Measurements from ENCODE around the gene ERAS.
"Not testable (repeated sequence)": the region's sequence is repeated elsewhere in the genome, so short reads cannot be mapped to it uniquely, and the experiment has no call there.

Gene ERAS

DNA sequence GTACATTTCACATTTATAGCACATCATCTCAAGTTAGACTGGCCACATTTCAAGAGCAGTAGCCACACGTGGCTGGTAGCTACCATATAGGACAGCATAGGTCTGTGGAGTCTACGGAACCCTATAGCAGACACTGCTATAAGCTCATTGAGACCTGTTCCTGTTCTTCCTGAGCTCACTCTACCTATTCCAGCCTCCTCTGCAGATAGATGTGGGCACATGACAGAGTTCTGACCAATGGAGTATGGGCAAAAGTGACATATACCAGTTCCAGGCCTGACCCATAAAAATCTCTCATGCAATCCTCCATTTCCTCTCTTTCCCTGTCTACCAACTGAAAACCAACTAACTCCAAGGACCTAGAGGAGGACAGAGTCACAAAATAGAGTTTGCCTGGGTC is 28.0 kb upstream of the ERAS start:
- no peak for DNase-seq (ENCODE audit: low read depth)

DNA sequence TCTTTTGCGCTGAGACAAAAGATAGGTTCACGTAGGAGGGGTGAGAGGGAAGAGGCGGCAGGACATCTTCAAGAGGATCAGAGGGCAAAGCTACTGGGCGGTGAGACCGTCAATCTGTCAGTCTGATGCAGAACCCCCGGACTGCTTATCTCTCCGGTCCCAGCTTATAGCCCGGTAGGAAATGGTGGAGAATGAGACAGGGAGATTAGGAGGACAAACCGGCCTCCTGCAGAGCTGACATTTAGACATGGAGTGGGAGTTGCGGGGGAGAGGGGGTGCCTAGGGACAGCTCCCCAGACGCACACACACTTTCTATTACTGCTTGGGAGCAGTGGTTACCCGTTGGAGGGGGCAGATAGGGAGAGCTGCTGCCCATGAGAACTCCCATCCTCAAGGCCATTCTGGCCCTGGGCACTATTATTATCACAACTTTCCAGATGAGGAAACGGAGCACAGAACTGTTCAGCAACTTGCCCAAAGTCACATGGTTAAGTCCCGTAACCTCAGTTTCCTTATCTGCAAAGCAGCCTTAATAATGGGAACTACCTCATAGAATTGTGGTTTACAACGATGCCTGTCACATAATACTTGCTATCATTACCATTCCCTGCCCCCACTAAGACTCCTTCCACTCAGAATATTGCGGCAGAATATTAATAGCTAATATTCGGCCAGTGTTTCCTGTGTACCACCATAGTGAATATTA is 25.6 kb upstream of the ERAS start:
- DNase-seq (ENCODE audit: low read depth) = no peak

DNA sequence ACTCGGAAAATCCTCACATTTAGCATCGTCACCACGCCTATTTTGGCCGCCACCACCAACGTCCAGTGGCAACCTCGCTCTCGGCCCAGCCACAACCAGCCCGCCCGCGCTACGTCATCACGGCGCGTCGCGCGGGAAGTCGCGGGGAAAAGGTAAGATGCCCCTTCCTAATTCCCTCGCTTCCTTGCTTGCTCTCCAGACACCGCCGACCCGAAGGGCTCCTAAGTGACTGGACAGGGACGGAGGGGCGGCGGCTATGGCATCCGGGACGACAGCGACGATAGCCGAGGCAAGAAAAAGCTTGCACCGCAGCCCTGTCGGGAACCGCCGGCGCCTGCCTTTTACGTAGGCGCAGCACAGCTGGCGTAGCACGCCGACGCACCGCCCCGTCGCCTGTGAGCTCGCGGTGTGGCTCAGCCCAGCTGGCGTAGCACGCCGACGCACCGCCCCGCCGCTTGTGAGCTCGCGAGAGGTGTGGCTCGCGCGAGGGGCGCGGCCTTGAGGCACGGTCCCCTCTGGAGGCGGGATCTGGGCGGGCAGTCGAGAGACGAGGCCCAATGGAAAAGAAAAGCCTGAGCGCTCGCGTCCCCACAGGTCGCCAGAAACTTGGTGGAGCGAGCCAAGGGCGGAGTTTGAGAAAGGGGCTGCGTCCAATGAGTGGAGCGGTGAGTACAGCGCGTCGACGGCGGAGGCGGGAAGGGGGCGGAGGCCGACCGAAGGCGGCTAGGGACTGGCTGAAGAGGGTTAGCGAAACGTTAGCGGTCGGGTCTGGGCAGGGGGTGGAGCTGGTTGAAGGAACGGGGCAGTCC is 24.8 kb upstream of the ERAS start, which contains the start of gene HDAC6:
HDAC6 (plus strand) TSS at position 788 of the 809 bp plus-strand sequence. CDS start 626 bp downstream, outside the sequence.
- peak; percentile 91 for DNase-seq (ENCODE audit: low read depth)

DNA sequence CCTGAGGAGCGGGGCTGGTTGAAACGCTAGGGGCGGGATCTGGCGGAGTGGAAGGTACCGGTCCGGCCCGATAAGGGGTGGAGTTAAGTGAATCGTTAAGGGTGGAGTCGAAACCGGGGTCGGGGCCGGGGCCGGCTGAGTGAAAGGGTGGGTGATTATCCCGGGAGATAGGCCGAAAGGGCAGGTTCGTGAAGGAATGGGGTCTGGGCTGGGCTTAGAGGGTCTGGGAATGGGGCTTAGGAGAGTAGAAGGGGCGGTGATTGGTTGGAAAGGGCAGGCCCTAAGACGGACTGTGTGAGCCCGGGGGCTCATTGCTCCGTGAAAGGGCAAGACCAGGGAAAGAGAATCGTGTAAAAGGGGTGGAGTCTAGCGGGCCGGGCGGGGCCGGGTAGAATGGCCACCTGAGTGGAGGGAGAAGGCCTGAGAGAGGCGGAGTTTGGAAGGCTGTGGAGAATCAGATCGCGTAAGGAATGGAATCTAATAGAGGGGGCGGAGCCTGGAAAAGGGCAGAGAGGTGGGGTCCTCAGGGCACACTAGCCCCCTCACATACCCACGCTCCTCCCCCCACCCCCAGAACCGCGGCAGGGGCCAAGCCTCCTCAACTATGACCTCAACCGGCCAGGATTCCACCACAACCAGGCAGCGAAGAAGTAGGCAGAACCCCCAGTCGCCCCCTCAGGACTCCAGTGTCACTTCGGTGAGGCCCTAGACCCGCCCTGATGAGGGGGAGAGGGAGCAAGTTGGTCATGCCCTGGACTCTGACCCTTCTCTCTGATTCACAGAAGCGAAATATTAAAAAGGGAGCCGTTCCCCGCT is 24.0 kb upstream of the ERAS start:
- DNase-seq (ENCODE audit: low read depth) = peak; percentile 52

DNA sequence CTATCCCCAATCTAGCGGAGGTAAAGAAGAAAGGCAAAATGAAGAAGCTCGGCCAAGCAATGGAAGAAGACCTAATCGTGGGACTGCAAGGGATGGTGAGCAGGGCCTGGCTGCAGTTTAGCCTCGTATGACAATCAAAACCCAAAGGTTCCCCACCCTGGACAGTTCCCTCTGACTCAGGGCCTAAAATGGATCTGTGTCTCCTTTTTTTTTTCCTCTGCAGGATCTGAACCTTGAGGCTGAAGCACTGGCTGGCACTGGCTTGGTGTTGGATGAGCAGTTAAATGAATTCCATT is 23.5 kb upstream of the ERAS start:
- no peak for DNase-seq (ENCODE audit: low read depth)

DNA sequence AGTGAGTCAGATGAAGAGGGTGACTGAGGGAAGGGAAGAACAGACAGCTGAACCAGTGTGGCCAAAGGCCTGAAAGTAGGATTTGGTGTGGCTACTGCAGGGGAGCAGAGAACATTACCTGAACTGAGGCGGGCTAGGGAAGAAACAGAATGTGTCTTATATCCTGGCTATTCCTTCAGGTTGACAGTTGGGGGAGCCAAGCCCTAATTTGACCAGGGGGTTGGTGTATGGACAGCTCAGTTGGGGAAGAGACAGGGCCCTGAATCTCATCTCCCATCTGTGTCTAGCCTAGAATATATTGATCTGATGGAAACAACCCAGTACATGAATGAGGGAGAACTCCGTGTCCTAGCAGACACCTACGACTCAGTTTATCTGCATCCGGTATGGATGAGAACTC is 20.2 kb upstream of the ERAS start:
- no peak for DNase-seq (ENCODE audit: low read depth)

DNA sequence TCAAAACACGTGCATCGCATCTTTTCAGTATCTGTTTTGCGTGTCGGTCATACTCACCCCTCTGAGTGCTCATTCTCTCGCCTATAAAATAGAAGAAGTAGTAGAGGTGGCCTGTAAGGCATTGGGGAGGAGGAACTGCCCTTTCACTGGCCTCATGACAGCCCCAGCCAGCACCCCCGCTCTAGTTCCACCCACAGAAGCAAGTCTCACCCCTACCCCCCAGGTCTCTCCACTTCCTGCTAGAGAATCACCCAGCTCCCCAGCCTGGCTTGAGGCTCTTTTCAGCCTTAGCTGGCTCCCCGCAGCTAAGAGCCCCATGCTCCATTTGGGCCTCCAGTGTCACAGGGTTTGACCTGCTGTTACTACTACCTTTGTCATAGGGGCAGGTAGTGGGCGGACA is 12.7 kb upstream of the ERAS start:
- no peak for DNase-seq (ENCODE audit: low read depth)

DNA sequence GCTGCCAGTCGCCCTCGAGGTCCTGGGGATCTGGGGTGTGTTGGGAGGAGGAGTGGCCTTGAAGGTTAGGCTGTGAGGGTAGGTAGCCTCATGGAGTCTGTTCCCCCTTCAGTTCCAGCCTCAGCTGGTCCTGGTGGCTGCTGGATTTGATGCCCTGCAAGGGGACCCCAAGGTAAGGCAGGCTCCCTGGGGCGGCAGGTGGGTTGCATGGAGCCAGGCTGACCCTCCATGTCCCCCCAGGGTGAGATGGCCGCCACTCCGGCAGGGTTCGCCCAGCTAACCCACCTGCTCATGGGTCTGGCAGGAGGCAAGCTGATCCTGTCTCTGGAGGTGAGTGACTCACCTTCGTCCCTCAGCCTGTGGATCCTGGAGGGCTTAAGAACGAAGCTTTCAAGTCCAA is 11.6 kb upstream of the ERAS start:
- DNase-seq (ENCODE audit: low read depth) = no peak

DNA sequence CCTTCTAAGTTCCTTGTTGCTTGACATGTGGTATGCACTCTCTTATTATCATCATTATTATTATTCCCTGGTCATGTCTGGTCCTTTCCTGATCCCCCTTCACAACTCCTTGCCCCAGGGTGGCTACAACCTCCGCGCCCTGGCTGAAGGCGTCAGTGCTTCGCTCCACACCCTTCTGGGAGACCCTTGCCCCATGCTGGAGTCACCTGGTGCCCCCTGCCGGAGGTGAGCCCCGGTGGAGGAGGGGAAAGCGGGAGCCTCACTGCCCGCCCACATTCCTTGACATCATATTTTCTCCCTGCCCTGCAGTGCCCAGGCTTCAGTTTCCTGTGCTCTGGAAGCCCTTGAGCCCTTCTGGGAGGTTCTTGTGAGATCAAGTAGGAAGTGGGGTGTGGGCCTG is 11.0 kb upstream of the ERAS start:
- no peak for DNase-seq (ENCODE audit: low read depth)

DNA sequence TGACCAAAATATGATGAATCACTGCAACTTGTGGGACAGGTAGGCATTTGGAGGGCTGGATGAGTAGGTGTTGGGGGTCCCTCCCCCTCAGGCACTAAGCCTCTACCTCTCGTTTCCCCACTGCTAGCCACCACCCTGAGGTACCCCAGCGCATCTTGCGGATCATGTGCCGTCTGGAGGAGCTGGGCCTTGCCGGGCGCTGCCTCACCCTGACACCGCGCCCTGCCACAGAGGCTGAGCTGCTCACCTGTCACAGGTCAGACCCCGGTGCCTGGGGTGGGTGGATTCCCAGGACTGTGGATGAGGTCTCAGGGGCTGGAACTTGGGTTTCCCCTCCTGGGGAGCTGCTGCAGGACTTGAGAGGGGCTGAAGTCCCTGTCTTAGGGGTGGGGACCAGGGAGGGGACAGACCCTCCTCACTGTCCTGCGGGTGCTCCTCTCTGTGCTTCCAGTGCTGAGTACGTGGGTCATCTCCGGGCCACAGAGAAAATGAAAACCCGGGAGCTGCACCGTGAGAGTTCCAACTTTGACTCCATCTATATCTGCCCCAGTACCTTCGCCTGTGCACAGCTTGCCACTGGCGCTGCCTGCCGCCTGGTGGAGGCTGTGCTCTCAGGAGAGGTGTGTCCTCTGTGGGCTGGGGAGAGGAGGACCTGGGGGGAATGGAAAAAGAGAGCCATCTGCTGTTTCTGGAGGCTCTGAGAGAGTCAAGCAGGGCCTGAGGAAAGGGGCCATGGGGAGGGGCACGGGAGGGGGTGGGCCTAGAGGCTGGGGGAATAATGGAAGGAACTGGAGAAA is 10.1 kb upstream of the ERAS start:
- no peak for DNase-seq (ENCODE audit: low read depth)

DNA sequence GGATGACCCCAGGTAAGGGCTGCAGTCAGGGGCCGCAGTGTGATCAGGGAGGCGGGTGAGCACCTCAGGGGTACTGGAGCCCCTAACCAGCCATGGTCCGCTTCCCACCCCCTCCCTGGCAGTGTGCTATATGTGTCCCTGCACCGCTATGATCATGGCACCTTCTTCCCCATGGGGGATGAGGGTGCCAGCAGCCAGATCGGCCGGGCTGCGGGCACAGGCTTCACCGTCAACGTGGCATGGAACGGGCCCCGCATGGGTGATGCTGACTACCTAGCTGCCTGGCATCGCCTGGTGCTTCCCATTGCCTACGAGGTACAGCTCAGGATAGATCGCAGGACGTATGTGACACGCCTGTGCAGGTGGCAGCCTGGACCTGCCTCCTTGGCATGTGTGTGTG is 8.2 kb upstream of the ERAS start:
- DNase-seq (ENCODE audit: low read depth) = no peak

DNA sequence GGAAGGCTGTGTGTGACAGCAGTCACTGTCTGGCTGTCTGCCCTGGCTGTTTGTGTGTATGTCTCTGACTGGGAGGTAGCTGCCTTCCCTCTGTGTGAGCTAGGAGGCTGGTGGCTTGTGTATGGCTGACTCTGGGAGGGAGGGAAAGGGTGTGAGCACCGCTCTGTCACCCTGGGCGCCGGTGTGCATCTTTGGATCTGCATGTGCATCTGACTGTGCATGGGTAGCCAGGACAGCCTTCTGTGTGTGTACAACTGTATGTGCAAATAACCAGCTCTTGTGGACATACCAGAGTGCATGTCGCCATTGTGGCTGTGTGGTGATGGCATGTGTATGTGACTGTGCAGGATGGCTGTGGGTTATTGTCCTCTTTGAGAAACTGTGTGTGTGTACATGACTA is 7.4 kb upstream of the ERAS start:
- no peak for DNase-seq (ENCODE audit: low read depth)

DNA sequence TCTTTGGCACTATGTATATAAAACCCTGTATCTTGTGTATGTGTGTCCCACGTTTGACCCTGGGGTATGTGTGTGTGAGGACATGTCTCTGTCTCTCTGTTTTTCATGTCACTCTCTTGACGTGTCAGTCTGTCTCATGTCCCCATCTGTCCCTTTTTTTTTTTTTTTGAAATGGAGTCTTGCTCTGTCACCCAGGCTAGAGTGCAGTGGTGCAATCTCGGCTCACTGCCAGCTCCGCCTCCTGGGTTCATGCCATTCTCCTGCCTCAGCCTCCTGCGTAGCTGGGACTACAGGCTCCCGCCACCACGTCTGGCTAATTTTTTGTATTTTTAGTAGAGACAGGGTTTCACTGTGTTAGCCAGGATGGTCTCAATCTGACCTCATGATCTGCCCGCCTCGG is 6.9 kb upstream of the ERAS start:
- DNase-seq (ENCODE audit: low read depth) = not testable (repeated sequence)

DNA sequence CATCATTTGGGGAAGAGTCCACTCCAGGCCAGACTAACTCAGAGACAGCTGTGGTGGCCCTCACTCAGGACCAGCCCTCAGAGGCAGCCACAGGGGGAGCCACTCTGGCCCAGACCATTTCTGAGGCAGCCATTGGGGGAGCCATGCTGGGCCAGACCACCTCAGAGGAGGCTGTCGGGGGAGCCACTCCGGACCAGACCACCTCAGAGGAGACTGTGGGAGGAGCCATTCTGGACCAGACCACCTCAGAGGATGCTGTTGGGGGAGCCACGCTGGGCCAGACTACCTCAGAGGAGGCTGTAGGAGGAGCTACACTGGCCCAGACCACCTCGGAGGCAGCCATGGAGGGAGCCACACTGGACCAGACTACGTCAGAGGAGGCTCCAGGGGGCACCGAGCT is 3.3 kb upstream of the ERAS start:
- no peak for DNase-seq (ENCODE audit: low read depth)

DNA sequence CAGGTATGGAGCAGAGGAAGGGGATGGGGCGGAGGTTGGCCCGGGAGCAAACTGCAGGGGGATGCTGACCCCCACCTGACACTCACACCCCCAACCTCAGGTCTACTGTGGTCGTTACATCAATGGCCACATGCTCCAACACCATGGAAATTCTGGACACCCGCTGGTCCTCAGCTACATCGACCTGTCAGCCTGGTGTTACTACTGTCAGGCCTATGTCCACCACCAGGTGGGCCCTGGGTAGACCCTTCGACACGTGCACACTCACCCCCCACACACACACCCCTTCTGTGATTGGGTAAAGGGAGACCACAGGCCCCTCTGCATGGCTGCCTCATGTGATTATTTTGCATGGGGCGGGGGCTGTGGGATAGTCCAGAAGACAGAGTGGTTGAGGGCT is 2.2 kb upstream of the ERAS start:
- DNase-seq (ENCODE audit: low read depth) = no peak

DNA sequence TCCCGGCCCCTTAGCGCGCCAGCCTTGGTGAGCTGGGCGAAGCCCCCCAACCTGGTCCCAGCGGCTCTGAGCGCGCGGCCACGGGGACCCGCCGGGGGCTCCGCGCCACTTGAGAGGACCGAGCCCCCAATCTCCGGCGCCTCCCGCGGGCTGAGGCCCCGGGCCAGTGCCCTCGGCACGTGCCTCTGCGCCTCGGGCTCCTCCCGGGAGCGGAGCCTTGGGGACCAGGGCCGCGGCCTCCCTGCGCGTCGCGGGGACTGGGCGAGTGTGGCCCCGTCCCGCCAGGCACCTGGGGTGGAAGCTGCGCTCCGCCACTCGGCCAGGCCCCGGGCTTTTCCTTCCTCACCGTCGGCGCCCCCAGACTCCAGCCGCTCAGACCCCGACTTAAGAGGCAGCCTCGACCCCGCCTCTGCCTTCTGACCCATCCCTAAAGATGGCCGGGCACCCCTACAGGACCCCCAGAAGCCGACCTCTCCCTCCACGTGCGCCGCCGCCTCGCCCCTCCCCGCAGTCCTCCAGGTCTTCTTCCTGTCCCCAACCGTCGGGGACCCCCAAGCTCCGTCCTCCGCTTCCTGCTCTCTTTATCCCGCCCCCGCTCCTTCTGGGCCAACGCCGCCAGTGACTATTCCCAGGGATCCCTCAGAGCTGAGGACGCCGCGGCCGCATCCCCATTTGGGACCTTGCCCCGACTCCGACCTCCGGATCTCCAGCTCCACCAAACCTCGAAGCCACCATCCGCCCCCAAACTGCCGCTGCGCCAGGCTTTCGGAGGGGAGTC is 752 bp downstream of the ERAS start:
- DNase-seq (ENCODE audit: low read depth) = no peak

DNA sequence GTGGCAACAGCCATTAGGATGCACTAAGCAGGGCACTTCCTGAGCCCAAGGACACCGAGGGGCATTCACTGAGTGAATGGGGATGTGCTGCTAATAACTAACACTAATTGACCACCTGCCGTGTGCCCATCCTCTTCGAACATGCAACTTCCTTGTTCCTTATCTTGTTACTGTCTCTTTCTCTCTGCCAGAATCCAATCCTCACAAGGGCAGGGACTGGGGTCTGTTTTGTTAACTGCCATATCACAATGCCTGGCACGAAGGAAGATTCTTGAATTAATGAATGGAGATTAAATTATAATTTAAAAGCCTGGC is 1.3 kb downstream of the ERAS start:
- no peak for DNase-seq (ENCODE audit: low read depth)

DNA sequence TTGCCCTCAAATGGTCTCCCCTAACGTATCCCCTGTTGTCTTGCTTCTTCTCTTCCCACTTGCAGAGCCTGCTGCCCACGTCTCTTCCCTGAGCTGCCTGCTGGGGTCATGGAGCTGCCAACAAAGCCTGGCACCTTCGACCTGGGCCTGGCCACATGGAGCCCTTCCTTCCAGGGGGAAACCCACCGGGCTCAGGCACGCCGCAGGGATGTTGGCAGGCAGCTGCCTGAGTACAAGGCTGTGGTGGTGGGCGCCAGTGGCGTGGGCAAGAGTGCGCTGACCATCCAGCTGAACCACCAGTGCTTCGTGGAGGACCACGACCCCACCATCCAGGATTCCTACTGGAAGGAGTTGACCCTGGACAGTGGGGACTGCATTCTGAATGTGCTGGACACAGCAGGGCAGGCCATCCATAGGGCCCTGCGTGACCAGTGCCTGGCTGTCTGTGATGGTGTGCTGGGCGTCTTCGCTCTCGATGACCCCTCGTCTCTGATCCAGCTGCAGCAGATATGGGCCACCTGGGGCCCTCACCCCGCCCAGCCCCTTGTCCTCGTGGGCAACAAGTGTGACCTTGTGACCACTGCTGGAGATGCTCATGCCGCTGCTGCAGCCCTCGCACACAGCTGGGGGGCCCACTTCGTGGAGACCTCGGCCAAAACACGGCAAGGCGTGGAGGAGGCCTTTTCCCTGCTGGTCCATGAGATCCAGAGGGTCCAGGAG is 2.9 kb downstream of the ERAS start:
- DNase-seq (ENCODE audit: low read depth) = no peak

DNA sequence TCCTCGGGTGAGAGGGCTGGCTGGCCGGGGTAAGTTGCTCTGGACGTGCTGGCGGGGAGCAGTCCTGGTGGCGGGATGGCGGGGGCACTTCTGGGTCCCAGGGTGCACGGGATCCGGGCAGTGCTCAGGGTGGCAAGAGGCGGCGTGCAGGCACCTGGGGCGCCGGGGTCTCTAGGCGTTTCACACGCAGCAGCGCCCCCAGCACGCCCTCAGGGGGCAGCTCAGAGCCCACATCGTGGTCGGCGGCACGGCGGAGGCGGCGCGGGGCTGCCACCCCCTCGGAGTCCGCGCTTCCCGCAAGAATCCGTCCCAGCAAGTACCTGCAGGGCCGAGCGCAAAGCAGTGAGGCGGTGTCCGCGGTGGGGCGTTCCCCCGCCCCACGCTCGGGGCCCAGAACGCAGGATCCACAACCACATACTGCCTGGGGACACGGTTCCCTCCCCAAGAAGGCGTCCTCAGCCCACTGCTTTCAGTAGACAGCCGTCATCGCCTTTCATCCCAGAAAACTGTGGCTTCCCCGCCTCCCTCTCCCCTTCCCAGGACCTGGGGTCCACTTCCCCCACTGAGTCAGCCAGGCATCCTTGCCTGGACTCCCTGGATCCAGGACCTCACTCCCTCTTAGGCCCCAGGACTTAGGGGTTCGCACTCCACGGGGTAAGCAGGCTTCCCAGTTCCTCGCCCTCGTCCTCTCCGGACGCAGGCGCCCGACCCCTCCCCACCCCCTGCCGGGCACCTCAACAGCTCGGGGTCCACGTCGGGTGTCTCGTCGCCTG is 5.0 kb downstream of the ERAS start:
- DNase-seq (ENCODE audit: low read depth) = no peak

DNA sequence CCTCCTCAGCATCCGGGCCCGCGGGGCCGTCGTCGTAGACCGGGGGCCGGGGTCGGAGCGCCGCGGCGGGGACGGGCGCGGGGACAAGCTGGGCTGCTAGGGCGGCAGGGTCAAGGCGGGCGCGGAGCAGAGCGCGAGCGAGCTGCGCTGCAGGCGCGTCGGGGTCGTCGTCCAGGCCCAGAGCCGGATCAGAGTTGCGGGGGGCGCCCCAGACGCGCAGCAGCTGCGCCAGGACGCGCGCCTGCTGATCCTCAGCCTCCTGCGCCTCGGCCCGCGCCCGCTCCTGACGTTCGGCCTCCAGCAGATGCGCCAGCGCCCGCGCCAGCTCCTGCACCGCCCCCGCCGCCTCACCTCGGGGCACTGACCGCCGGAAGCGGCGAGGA is 5.6 kb downstream of the ERAS start:
- no peak for DNase-seq (ENCODE audit: low read depth)
